ENCODE measurements around the gene CLCNKA. TPM values are rescaled to one million over a fixed set of nuclear protein-coding genes. Genes with fewer than 3 reads are reported as not detected.
A peak's percentile ranks its signal among the peaks of the same experiment; 100 is the strongest.

CLCNKA gene
- total RNA-seq, 2 experiments from 2014 or later: not detected

GRCh38 chr1:16006552-16007485 lies 15.0 kb upstream of the CLCNKA start:
- Mint-ChIP-seq H3K4me3 (no peak overlapping the region), H3K27me3 (no peaks in the 10 kb centered on the region), H3K27ac (no peak overlapping the region), H3K4me1 (no peaks in the 10 kb centered on the region), H3K36me3 (ENCODE audit: low read depth) (no peaks in the 10 kb centered on the region), H3K9me3 (no peaks in the 10 kb centered on the region)
- ChIA-PET POLR2A (no interaction called here), CTCF (interaction anchor here (0.9 to 1.4 kb wide), 5 partner anchors 10 to 191 kb away, joined by 3 to 4 read pairs (median 3); partner anchors contain the start of genes SPEN and ZBTB17)
- DNase-seq: no peak

- H3K27ac Mint-ChIP-seq: no peak overlapping the region
- ChIA-PET CTCF (interaction anchor here (0.6 to 1.3 kb wide), 9 partner anchors 10 to 195 kb away, joined by 3 to 4 read pairs (median 3); partner anchors contain the start of genes SPEN and ZBTB17), POLR2A (no interaction called here)
- no peaks in the 10 kb centered on the region for H3K27me3 Mint-ChIP-seq
- H3K4me3 Mint-ChIP-seq: no peak overlapping the region
- H3K4me1 Mint-ChIP-seq: peaks cover 4% of the 10 kb centered on the region
- DNase-seq: no peak
- no peaks in the 10 kb centered on the region for H3K36me3 Mint-ChIP-seq (ENCODE audit: low read depth)
- H3K9me3 Mint-ChIP-seq: no peaks in the 10 kb centered on the region
Observed at GRCh38 chr1:16007671-16008341, 14.0 kb upstream of the CLCNKA start.

- no peaks in the 10 kb centered on the region for H3K9me3 Mint-ChIP-seq
- H3K27me3 Mint-ChIP-seq: no peaks in the 10 kb centered on the region
- peaks cover 4% of the 10 kb centered on the region for H3K4me1 Mint-ChIP-seq
- ChIA-PET CTCF (interaction anchor here (1.0 to 1.6 kb wide), 4 partner anchors 15 to 60 kb away, joined by 3 to 4 read pairs (median 4); no protein-coding TSS in a partner anchor), POLR2A (no interaction called here)
- H3K4me3 Mint-ChIP-seq: no peak overlapping the region
- H3K27ac Mint-ChIP-seq: no peak overlapping the region
- H3K36me3 Mint-ChIP-seq (ENCODE audit: low read depth): no peaks in the 10 kb centered on the region
- peak; percentile 80 for DNase-seq
Observed at GRCh38 chr1:16009030-16009460, 12.8 kb upstream of the CLCNKA start.

GRCh38 chr1:16009678-16010077 lies 12.2 kb upstream of the CLCNKA start:
- ChIA-PET CTCF (interaction anchor here (1.0 to 1.6 kb wide), 3 partner anchors 14 to 30 kb away, joined by 3 to 4 read pairs (median 4); no protein-coding TSS in a partner anchor), POLR2A (no interaction called here)
- Mint-ChIP-seq H3K9me3 (no peaks in the 10 kb centered on the region), H3K27ac (no peak overlapping the region), H3K4me1 (peaks cover 4% of the 10 kb centered on the region), H3K27me3 (no peaks in the 10 kb centered on the region), H3K36me3 (ENCODE audit: low read depth) (no peaks in the 10 kb centered on the region), H3K4me3 (no peak overlapping the region)
- no peak for DNase-seq

GRCh38 chr1:16010837-16011236 lies 11.0 kb upstream of the CLCNKA start:
- DNase-seq: no peak
- Mint-ChIP-seq H3K36me3 (ENCODE audit: low read depth) (no peaks in the 10 kb centered on the region), H3K27ac (no peak overlapping the region), H3K9me3 (no peaks in the 10 kb centered on the region), H3K4me1 (peaks cover 4% of the 10 kb centered on the region), H3K27me3 (no peaks in the 10 kb centered on the region), H3K4me3 (no peak overlapping the region)
- ChIA-PET CTCF (interaction anchor here (1.6 kb wide), 2 partner anchors 17 to 196 kb away, joined by 4 read pairs; no protein-coding TSS in a partner anchor), POLR2A (no interaction called here)

GRCh38 chr1:16011936-16012589 lies 9.8 kb upstream of the CLCNKA start:
- Mint-ChIP-seq H3K4me3 (no peak overlapping the region), H3K27me3 (no peaks in the 10 kb centered on the region), H3K36me3 (ENCODE audit: low read depth) (no peaks in the 10 kb centered on the region), H3K9me3 (no peaks in the 10 kb centered on the region), H3K4me1 (peaks cover 4% of the 10 kb centered on the region), H3K27ac (no peak overlapping the region)
- CTCF ChIA-PET: interaction anchor here (1.6 kb wide), 1 partner anchor 197 kb away, joined by 4 read pairs; no protein-coding TSS in a partner anchor
- DNase-seq: no peak
- POLR2A ChIA-PET: no interaction called here

GRCh38 chr1:16012590-16013219 lies 9.1 kb upstream of the CLCNKA start:
- no peak overlapping the region for H3K4me3 Mint-ChIP-seq
- POLR2A ChIA-PET: no interaction called here
- no peak overlapping the region for H3K27ac Mint-ChIP-seq
- H3K9me3 Mint-ChIP-seq: no peaks in the 10 kb centered on the region
- DNase-seq: peak; percentile 26
- H3K27me3 Mint-ChIP-seq: no peaks in the 10 kb centered on the region
- peaks cover 4% of the 10 kb centered on the region for H3K4me1 Mint-ChIP-seq
- no peaks in the 10 kb centered on the region for H3K36me3 Mint-ChIP-seq (ENCODE audit: low read depth)
- CTCF ChIA-PET: no interaction called here

GRCh38 chr1:16013220-16013907 lies 8.5 kb upstream of the CLCNKA start:
- Mint-ChIP-seq H3K27me3 (no peaks in the 10 kb centered on the region), H3K36me3 (ENCODE audit: low read depth) (no peaks in the 10 kb centered on the region), H3K27ac (no peak overlapping the region), H3K4me3 (no peak overlapping the region), H3K4me1 (peaks cover 4% of the 10 kb centered on the region), H3K9me3 (no peaks in the 10 kb centered on the region)
- ChIA-PET POLR2A (no interaction called here), CTCF (interaction anchor here (1.5 kb wide), 1 partner anchor 65 kb away, joined by 4 read pairs; no protein-coding TSS in a partner anchor)
- DNase-seq: no peak

GRCh38 chr1:16013908-16014258 lies 8.0 kb upstream of the CLCNKA start:
- no peak for DNase-seq
- H3K27me3 Mint-ChIP-seq: no peaks in the 10 kb centered on the region

GRCh38 chr1:16014509-16015482 lies 7.0 kb upstream of the CLCNKA start:
- H3K36me3 Mint-ChIP-seq (ENCODE audit: low read depth): no peaks in the 10 kb centered on the region
- no peak overlapping the region for H3K27ac Mint-ChIP-seq
- H3K27me3 Mint-ChIP-seq: no peaks in the 10 kb centered on the region
- no peak for DNase-seq
- ChIA-PET POLR2A (no interaction called here), CTCF (interaction anchor here (0.5 to 1.5 kb wide), 4 partner anchors 58 to 527 kb away, joined by 3 to 5 read pairs (median 4); partner anchors contain the start of gene FAM131C)
- no peaks in the 10 kb centered on the region for H3K9me3 Mint-ChIP-seq
- H3K4me1 Mint-ChIP-seq: peaks cover 4% of the 10 kb centered on the region
- no peak overlapping the region for H3K4me3 Mint-ChIP-seq

More at GRCh38 chr1:16013908-16014258, 8.0 kb upstream of the CLCNKA start:
- Mint-ChIP-seq H3K36me3 (ENCODE audit: low read depth) (no peaks in the 10 kb centered on the region), H3K4me3 (no peak overlapping the region), H3K9me3 (no peaks in the 10 kb centered on the region), H3K4me1 (peaks cover 4% of the 10 kb centered on the region), H3K27ac (no peak overlapping the region)
- ChIA-PET CTCF (interaction anchor here (0.5 to 1.5 kb wide), 2 partner anchors 65 to 232 kb away, joined by 4 read pairs; no protein-coding TSS in a partner anchor), POLR2A (no interaction called here)

GRCh38 chr1:16015491-16015890 lies 6.3 kb upstream of the CLCNKA start:
- ChIA-PET POLR2A (no interaction called here), CTCF (interaction anchor here (0.6 kb wide), 1 partner anchor 527 kb away, joined by 5 read pairs; no protein-coding TSS in a partner anchor)
- Mint-ChIP-seq H3K4me3 (no peak overlapping the region), H3K36me3 (ENCODE audit: low read depth) (no peaks in the 10 kb centered on the region), H3K4me1 (peaks cover 4% of the 10 kb centered on the region), H3K9me3 (no peaks in the 10 kb centered on the region), H3K27me3 (no peaks in the 10 kb centered on the region), H3K27ac (no peak overlapping the region)
- DNase-seq: no peak
